Natural killer cell (primary cell): ENCODE results near the gene APPL2. TPM values are rescaled to one million over a fixed set of nuclear protein-coding genes. Genes with fewer than 3 reads are reported as not detected.

Source experiments
- ATAC-seq, 3 donors: fragments of 150-1000 bp in 2 of 3; fragments of 200-7000 bp in 1 of 3; cut with Tn5 transposase; 1 replicate in 1 of 3; 2 replicates in 2 of 3; pipeline ENCODE4 v1.10.0; 2021; ENCODE audit warnings: mild to moderate bottlenecking in 2 of 3, moderate library complexity in 2 of 3
- DNase-seq, 2 donors: peaks; one replicate each; pipeline versions ENCODE4 v3.0.0 to v3.0.0-alpha.2; 2013 to 2021; ENCODE audit warnings: mixed read lengths in 1 of 2
- H3K27ac ChIP-seq: one replicate; pipeline ENCODE4 v1.5.1; 2013; ENCODE audit warnings: mild to moderate bottlenecking, low read length
- H3K27me3 ChIP-seq: one replicate; pipeline ENCODE4 v1.6.1; 2013; ENCODE audit warnings: low read length; ENCODE audit not compliant: control insufficient read depth, insufficient read depth
- H3K36me3 ChIP-seq: one replicate; pipeline ENCODE4 v1.6.1; 2013; ENCODE audit warnings: low read length; ENCODE audit not compliant: control insufficient read depth, insufficient read depth
- H3K4me1 ChIP-seq: one replicate; pipeline ENCODE4 v1.6.1; 2013; ENCODE audit warnings: low read length; ENCODE audit not compliant: control insufficient read depth, insufficient read depth
- H3K4me3 ChIP-seq: one replicate; pipeline ENCODE4 v1.5.1; 2013; ENCODE audit warnings: low read length
- H3K9me3 ChIP-seq: one replicate; pipeline ENCODE4 v1.6.1; 2013; ENCODE audit warnings: low read length; ENCODE audit not compliant: control insufficient read depth, insufficient read depth
- H3K27ac Mint-ChIP-seq, 2 donors: one replicate each; pipeline ENCODE4 v1.8.0; 2022; ENCODE audit warnings: mild to moderate bottlenecking in 2 of 2, mixed read lengths in 2 of 2, moderate library complexity in 1 of 2
- H3K27me3 Mint-ChIP-seq, 2 donors: one replicate each; pipeline ENCODE4 v1.8.0; 2022; ENCODE audit warnings: low read depth in 2 of 2, mixed read lengths in 2 of 2
- H3K36me3 Mint-ChIP-seq: one replicate; pipeline ENCODE4 v1.8.0; 2022; ENCODE audit warnings: mixed read lengths
- H3K4me1 Mint-ChIP-seq, 2 donors: one replicate each; pipeline ENCODE4 v1.8.0; 2022; ENCODE audit warnings: mixed read lengths in 2 of 2
- H3K4me3 Mint-ChIP-seq: one replicate; pipeline ENCODE4 v1.8.0; 2022; ENCODE audit warnings: mild to moderate bottlenecking, moderate library complexity, mixed read lengths
- H3K9me3 Mint-ChIP-seq, 2 donors: one replicate each; pipeline ENCODE4 v1.8.0; 2022; ENCODE audit warnings: mixed read lengths in 2 of 2
- WGBS: methylation state at CpG from one replicate; pipeline ENCODE4 v1.1.7; 2013; ENCODE audit warnings: missing lambda C conversion rate; ENCODE audit not compliant: insufficient coverage; 5-methylcytosine and 5-hydroxymethylcytosine counted together
- intact Hi-C: fragments of 100-400 bp; cut with micrococcal nuclease; formaldehyde crosslinking; loops from one replicate; pipeline ENCODE4 v1.14.2; 2022
- total RNA-seq, 4 donors: library from RNA; stranded (reverse); fragments of 120-200 nt in 1 of 4; gene quantifications; one replicate each; pipeline versions ENCODE4 v1.2.3 to v1.2.4, GENCODE V29; 2013 to 2022
- TF ChIP-seq, protein P1 (sequence below): fragments of 200-600 bp; IDR thresholded peaks from one replicate; pipeline ENCODE4 v1.8.0; 2022; ENCODE audit warnings: antibody characterized with exemption

The APPL2 gene
- total RNA-seq, 3 donors from 2014 or later (not counting 1 experiment from before 2014, with no cell fraction given), result 56.0 to 65.9 (median 64.2) TPM

DNA sequence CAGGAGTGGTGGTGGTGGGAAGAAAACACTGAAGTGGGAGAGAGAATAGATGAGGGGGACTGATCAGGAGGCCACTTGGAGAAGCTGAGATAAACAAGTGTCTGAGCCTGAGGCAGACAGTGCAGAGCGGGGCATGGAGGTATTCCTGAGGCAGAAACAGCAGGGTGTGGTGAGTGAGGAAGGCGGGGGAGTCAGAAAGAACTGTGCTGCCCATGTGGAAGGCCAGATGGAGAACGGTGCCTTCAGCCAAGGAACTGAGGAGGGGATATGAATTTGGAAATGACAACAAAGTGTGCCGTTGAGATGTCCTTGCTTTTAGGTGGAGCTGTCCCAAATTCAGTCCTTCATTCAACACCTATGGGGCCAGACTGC lies 13.7 kb downstream of the APPL2 start:
- TF ChIP-seq, protein P1, sequence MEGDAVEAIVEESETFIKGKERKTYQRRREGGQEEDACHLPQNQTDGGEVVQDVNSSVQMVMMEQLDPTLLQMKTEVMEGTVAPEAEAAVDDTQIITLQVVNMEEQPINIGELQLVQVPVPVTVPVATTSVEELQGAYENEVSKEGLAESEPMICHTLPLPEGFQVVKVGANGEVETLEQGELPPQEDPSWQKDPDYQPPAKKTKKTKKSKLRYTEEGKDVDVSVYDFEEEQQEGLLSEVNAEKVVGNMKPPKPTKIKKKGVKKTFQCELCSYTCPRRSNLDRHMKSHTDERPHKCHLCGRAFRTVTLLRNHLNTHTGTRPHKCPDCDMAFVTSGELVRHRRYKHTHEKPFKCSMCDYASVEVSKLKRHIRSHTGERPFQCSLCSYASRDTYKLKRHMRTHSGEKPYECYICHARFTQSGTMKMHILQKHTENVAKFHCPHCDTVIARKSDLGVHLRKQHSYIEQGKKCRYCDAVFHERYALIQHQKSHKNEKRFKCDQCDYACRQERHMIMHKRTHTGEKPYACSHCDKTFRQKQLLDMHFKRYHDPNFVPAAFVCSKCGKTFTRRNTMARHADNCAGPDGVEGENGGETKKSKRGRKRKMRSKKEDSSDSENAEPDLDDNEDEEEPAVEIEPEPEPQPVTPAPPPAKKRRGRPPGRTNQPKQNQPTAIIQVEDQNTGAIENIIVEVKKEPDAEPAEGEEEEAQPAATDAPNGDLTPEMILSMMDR, result no peak
- no peak overlapping the region for H3K4me3 ChIP-seq
- H3K9me3 ChIP-seq, result no peaks in the 10 kb centered on the region
- intact Hi-C loops, result no loop called here
- no peaks in the 10 kb centered on the region for H3K27me3 ChIP-seq
- 70% methylated on average over 4 of the region's 4 CpGs for WGBS
- H3K9me3 Mint-ChIP-seq, result no peaks in the 10 kb centered on the region
- no peak overlapping the region for H3K4me3 Mint-ChIP-seq
- H3K4me1 Mint-ChIP-seq, result peaks cover 64 to 65% of the 10 kb centered on the region in 2 donors
- H3K27me3 Mint-ChIP-seq, result no peaks in the 10 kb centered on the region
- no peaks in the 10 kb centered on the region for H3K4me1 ChIP-seq
- ATAC-seq (no peak), DNase-seq (no peak)
- H3K36me3 ChIP-seq, result peaks cover 39% of the 10 kb centered on the region
- H3K36me3 Mint-ChIP-seq, result peaks cover 4% of the 10 kb centered on the region
- H3K27ac ChIP-seq, result no peak overlapping the region
- H3K27ac Mint-ChIP-seq, result peak overlapping the region in 1 of 2 donors; percentile 35

DNA sequence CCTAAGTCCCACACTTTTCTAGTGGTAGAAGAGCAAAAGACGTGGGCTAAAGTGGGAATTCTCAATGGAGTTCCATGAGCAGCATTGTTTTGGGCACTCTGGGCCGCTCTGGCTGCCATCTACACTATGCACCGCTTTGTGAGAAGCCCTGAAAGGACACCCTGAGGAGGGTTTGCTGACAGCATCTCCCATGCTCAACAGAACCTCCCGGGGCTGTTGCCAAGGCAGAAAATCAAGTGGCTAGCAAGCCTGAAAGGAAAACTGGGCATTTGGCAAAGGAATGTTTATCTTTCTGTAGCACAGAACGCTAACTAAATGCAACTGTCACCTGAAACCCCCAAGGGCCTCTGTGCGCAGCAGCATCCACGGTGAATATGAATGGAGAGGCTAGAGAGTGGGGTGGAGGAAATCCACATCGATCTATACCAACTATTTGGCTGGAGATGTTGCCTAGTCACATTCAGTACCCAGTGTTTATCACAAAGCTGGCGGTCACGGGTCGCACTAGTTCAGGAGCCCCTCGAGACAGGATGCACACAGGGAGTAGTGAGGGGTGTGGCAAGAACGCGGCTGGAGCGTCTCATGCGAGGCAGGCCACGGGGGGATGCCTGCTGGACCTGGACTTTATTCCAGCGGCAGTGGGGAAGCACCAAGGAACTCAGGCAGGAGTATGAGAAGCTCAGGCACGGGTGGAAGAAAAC lies 14.2 kb downstream of the APPL2 start:
- DNase-seq (no peak), ATAC-seq (no peak)
- Histone ChIP-seq H3K9me3 (no peaks in the 10 kb centered on the region), H3K36me3 (peaks cover 43% of the 10 kb centered on the region), H3K27ac (no peak overlapping the region), H3K4me1 (no peaks in the 10 kb centered on the region), H3K27me3 (no peaks in the 10 kb centered on the region), H3K4me3 (no peak overlapping the region)
- intact Hi-C loops, result no loop called here
- H3K36me3 Mint-ChIP-seq, result peaks cover 9% of the 10 kb centered on the region
- WGBS, result 95% methylated on average over 19 of the region's 19 CpGs
- H3K9me3 Mint-ChIP-seq, result no peaks in the 10 kb centered on the region
- H3K4me3 Mint-ChIP-seq, result no peak overlapping the region
- TF ChIP-seq, protein P1, result no peak
- no peaks in the 10 kb centered on the region for H3K27me3 Mint-ChIP-seq
- peak overlapping the region in 1 of 2 donors; percentile 35 for H3K27ac Mint-ChIP-seq
- peaks cover 63% of the 10 kb centered on the region in 2 donors for H3K4me1 Mint-ChIP-seq

DNA sequence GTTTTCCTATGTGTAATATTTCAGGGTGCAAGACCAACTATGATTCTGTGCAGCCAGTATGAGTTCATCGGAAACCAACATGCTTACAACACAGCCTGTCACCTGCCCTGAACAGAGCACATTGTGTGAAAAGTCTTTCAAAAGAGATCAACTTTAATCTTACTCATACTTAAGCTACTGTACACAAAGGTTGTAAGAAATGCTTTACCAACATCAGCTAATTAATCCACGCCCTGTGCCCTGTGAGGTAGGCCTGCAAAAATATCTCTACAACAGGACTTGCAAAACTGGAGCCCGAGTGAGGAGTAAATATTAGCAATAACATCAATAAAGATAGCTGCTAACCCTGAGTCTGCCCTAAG lies 15.1 kb downstream of the APPL2 start:
- no peak for DNase-seq
- intact Hi-C loops, result no loop called here
- no peaks in the 10 kb centered on the region for H3K9me3 ChIP-seq
- TF ChIP-seq, protein P1, result no peak
- Mint-ChIP-seq H3K4me3 (no peak overlapping the region), H3K4me1 (peaks cover 55 to 57% of the 10 kb centered on the region in 2 donors), H3K36me3 (peaks cover 15% of the 10 kb centered on the region), H3K9me3 (no peaks in the 10 kb centered on the region), H3K27me3 (no peaks in the 10 kb centered on the region), H3K27ac (no peak overlapping the region)
- H3K27me3 ChIP-seq, result no peaks in the 10 kb centered on the region
- H3K36me3 ChIP-seq, result peaks cover 49% of the 10 kb centered on the region
- WGBS, result 100% methylated on average over 2 of the region's 3 CpGs
- ATAC-seq, result no peak
- H3K4me1 ChIP-seq, result no peaks in the 10 kb centered on the region
- H3K4me3 ChIP-seq, result no peak overlapping the region
- H3K27ac ChIP-seq, result no peak overlapping the region
